T-helper 22 cell (primary cell): ENCODE measurements around the gene TFAP2D.

Experiments used
- DNase-seq: peaks from one replicate; pipeline ENCODE4 v3.0.0-alpha.2; 2020; ENCODE audit warnings: low read depth

The TFAP2D gene

DNA sequence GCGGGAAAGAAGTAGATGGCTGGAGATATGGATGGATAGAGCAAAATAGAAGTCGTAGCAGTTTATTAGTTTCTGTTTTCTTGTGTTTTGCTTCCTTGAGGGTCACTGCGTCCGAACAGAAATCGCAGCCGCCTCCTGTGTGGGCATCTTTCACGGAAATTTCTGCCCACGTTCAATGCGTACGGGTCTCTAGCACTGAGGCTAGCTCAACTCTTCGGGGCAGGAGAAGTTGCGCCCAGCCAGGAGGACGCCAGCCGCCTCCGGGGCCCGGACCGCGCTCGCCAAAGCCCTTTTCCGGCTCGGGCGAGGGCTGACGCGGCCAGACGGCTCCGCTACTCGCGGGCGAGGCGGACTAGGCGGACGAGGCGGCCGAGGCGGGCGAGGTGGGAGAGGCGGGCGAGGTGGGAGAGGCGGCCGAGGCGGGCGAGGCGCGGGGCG, 106.2 kb downstream of the TFAP2D start:
- no peak for DNase-seq

GRCh38 chr6:50819904-50820868, 106.9 kb downstream of the TFAP2D start:
- DNase-seq: no peak

- DNase-seq: no peak
These were observed 107.5 kb downstream of the TFAP2D start for GRCh38 chr6:50820869-50821264.

GRCh38 chr6:50821441-50822077, 108.2 kb downstream of the TFAP2D start:
- DNase-seq: no peak

GRCh38 chr6:50822078-50822476, 108.8 kb downstream of the TFAP2D start:
- DNase-seq: no peak
